ENCODE measurements around the gene CASP4.
"Not testable (repeated sequence)": the region's sequence is repeated elsewhere in the genome, so short reads cannot be mapped to it uniquely, and the experiment has no call there.

CASP4 gene

DNA sequence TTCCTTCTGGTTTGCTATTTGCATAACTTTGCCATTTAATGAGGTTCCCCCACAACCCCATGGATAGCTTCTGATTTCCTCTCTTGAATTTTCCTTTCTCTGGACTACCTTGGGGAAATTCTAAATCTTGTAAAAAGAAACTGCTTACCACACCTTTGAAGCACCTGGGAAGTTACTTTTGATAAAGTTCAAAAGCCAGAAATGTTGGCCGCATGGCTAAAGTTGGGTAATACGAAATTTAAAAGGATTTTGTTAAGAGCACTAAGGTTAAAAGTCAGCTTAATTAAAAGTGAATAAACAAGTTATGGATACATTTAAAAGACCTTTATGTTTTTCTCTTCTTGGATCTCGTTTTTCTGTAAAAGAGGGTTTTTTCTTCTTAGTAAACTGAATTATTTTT is 5.5 kb downstream of the CASP4 start:
- WGBS, 2 experiments (ENCODE audit: insufficient coverage in 2 of 2): 80% methylated on average over 2 of the region's 3 CpGs; no CpG with 5 or more reads in 1 of the 2 experiments
- Histone ChIP-seq H3K9me3 (ENCODE audit: control insufficient read depth, low read length) (peaks cover 5% of the 10 kb centered on the region), H3K4me1 (ENCODE audit: control insufficient read depth, insufficient read depth, low read length, poor library complexity, severe bottlenecking) (no peaks in the 10 kb centered on the region), H3K27ac (ENCODE audit: low read depth, low read length, severe bottlenecking) (no peak overlapping the region), H3K4me3 (ENCODE audit: extremely low read depth, insufficient read depth, low read length, poor library complexity, severe bottlenecking) (no peak overlapping the region), H3K36me3 (ENCODE audit: control insufficient read depth, insufficient read depth, low read length) (no peaks in the 10 kb centered on the region)

DNA sequence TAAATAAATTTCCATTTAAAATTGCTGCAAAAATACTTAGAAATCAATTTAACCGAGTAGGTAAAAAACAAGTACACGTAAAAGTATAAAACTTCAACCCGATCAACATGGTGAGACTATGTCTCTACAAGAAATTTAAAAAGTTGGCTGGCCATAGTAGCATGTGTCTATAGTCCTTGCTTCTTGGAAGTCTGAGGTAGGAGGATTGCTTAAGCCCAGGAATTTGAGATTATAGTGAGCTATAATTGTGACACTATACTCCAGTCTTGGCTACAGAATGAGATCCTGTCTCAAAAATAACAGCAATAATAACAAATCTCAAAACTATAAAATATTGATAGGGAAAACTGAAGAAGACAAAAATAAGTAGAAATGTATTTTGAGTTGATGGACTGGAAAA is 11.1 kb downstream of the CASP4 start:
- Histone ChIP-seq H3K9me3 (ENCODE audit: control insufficient read depth, low read length) (no peaks in the 10 kb centered on the region), H3K36me3 (ENCODE audit: control insufficient read depth, insufficient read depth, low read length) (no peaks in the 10 kb centered on the region), H3K4me3 (ENCODE audit: extremely low read depth, insufficient read depth, low read length, poor library complexity, severe bottlenecking) (no peak overlapping the region), H3K27ac (ENCODE audit: low read depth, low read length, severe bottlenecking) (no peak overlapping the region), H3K4me1 (ENCODE audit: control insufficient read depth, insufficient read depth, low read length, poor library complexity, severe bottlenecking) (no peaks in the 10 kb centered on the region)
- 100% methylated on average over 2 to 3 of the region's 3 CpGs for WGBS, 2 experiments (ENCODE audit: insufficient coverage in 2 of 2)

DNA sequence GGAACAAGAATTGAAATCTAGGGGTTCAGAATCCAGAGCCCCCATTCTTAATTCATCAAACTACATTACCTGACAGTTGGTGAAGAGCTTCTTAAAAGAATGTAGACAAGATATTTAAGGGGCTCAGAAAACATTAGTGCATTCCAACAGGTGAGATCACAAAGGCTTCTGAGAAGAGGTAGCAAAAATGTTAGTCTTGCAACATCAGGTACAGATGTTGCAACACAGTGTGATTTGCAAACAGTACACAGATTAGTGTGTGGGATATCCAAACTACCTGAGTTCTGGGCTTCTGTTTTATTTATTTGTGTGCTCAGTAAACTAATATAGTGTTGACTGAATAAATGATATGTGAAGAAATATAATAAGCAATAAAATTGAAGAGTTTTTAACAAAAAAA is 11.8 kb downstream of the CASP4 start:
- no peaks in the 10 kb centered on the region for H3K36me3 ChIP-seq (ENCODE audit: control insufficient read depth, insufficient read depth, low read length)

DNA sequence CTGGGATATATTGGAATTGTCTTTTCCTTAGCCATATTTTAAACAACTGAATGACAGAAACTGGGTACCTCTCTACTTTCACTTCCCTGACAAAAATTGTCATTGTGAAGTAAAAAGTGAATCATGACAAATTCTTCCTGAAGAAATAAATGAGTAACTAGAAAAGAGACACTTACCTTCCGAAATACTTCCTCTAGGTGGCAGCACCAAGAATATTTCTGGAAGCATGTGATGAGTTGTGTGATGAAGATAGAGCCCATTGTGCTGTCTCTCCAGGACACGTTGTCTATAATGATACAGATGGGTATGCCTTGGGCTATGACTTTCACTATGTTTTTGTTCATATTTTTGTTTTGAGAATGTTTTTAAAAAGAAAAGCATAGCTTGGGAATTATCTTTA is 21.5 kb downstream of the CASP4 start:
- no peak overlapping the region for H3K27ac ChIP-seq (ENCODE audit: low read depth, low read length, severe bottlenecking)
- WGBS, 2 experiments (ENCODE audit: insufficient coverage in 2 of 2): 40 to 86% methylated on average over 1 of the region's 2 CpGs

More for the DNA sequence above, 11.8 kb downstream of the CASP4 start:
- no peak overlapping the region for H3K27ac ChIP-seq (ENCODE audit: low read depth, low read length, severe bottlenecking)
- no peak overlapping the region for H3K4me3 ChIP-seq (ENCODE audit: extremely low read depth, insufficient read depth, low read length, poor library complexity, severe bottlenecking)
- H3K4me1 ChIP-seq (ENCODE audit: control insufficient read depth, insufficient read depth, low read length, poor library complexity, severe bottlenecking): no peaks in the 10 kb centered on the region
- no peaks in the 10 kb centered on the region for H3K9me3 ChIP-seq (ENCODE audit: control insufficient read depth, low read length)

DNA sequence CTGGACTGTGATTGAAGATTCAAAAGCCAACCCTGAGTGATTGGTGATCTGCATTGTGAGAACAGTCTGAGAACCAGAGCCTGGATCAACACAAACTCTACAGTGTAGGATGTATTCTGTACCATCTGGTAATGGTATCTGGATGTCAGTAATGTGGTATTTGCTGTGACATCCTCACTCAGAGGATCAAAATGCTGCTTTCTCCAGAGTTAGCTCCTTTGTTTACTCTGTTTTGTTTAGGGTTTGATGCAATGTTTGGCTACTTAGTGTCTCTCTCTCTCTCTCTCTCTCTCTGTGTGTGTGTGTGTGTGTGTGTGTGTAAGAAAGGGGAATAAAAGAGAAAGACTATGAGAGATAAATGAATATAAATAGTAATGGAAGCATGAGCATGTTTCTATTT is 24.3 kb downstream of the CASP4 start:
- Histone ChIP-seq H3K4me3 (ENCODE audit: extremely low read depth, insufficient read depth, low read length, poor library complexity, severe bottlenecking) (no peak overlapping the region), H3K36me3 (ENCODE audit: control insufficient read depth, insufficient read depth, low read length) (no peaks in the 10 kb centered on the region), H3K4me1 (ENCODE audit: control insufficient read depth, insufficient read depth, low read length, poor library complexity, severe bottlenecking) (no peaks in the 10 kb centered on the region), H3K9me3 (ENCODE audit: control insufficient read depth, low read length) (no peaks in the 10 kb centered on the region), H3K27ac (ENCODE audit: low read depth, low read length, severe bottlenecking) (no peak overlapping the region)

More for the DNA sequence above, 21.5 kb downstream of the CASP4 start:
- Histone ChIP-seq H3K9me3 (ENCODE audit: control insufficient read depth, low read length) (no peaks in the 10 kb centered on the region), H3K4me1 (ENCODE audit: control insufficient read depth, insufficient read depth, low read length, poor library complexity, severe bottlenecking) (no peaks in the 10 kb centered on the region), H3K4me3 (ENCODE audit: extremely low read depth, insufficient read depth, low read length, poor library complexity, severe bottlenecking) (no peak overlapping the region), H3K36me3 (ENCODE audit: control insufficient read depth, insufficient read depth, low read length) (no peaks in the 10 kb centered on the region)

DNA sequence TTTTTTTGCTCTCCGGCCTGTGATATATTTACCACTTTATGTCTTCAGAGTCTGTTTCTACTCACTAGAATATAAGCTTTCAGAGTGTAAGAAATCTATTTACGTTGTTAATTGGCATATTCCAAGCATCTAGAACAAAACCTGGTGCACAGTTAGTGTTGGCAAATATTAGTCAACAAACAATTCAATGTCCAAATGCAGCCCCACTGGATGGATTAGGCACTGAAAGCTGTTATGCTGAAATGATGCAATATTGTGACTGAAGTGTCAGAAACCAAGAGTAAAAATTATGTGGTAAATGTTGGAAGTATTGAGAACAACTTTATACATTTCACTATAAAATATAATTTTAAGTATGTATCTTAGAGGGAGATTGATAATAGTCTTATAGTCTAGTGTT is 24.8 kb downstream of the CASP4 start:
- Histone ChIP-seq H3K27ac (ENCODE audit: low read depth, low read length, severe bottlenecking) (no peak overlapping the region), H3K9me3 (ENCODE audit: control insufficient read depth, low read length) (no peaks in the 10 kb centered on the region), H3K4me3 (ENCODE audit: extremely low read depth, insufficient read depth, low read length, poor library complexity, severe bottlenecking) (no peak overlapping the region), H3K4me1 (ENCODE audit: control insufficient read depth, insufficient read depth, low read length, poor library complexity, severe bottlenecking) (no peaks in the 10 kb centered on the region), H3K36me3 (ENCODE audit: control insufficient read depth, insufficient read depth, low read length) (no peaks in the 10 kb centered on the region)
- no CpG with 5 or more reads among the region's 2 CpGs for WGBS, 2 experiments (ENCODE audit: insufficient coverage in 2 of 2)

DNA sequence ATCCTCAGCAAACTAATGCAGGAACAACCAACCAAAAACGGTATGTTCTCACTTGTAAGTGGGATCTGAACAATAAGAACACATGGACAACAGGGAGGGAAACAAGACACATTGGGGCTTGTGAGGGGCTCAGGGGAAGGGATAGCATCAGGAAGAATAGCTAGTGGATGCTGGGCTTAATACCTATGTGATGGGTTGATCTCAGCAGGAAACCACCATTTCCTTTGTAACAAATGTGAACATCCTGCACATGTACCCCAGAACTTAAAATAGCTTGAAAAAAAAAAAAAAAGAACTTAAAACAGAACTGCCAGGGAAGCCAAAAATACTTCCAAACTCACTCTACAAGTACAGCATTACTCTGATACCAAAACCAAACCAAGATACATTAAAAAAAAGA is 33.8 kb downstream of the CASP4 start:
- Histone ChIP-seq H3K4me1 (ENCODE audit: control insufficient read depth, insufficient read depth, low read length, poor library complexity, severe bottlenecking) (no peaks in the 10 kb centered on the region), H3K27ac (ENCODE audit: low read depth, low read length, severe bottlenecking) (no peak overlapping the region), H3K36me3 (ENCODE audit: control insufficient read depth, insufficient read depth, low read length) (no peaks in the 10 kb centered on the region), H3K9me3 (ENCODE audit: control insufficient read depth, low read length) (peaks cover 3% of the 10 kb centered on the region), H3K4me3 (ENCODE audit: extremely low read depth, insufficient read depth, low read length, poor library complexity, severe bottlenecking) (no peak overlapping the region)
- WGBS, 2 experiments (ENCODE audit: insufficient coverage in 2 of 2): 86 to 100% methylated on average over 1 of the region's 1 CpG

DNA sequence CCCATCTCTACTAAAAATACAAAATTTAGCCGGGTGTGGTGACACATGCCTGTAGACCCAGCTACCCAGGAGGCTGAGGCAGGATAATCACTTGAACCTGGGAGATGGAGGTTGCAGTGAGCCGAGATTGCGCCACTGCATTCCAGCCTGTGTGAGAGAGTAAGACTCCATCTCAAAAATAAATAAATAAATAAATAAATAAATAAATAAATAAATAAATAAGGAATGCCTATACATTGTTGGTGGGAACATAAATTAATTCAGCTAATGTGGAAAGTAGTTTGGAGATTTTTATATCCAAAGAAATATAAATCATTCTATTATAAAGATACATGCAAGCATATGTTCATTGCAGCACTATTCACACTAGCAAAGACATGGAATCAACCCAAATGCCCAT is 34.3 kb downstream of the CASP4 start:
- not testable (repeated sequence) for H3K4me3 ChIP-seq (ENCODE audit: extremely low read depth, insufficient read depth, low read length, poor library complexity, severe bottlenecking); H3K36me3 ChIP-seq (ENCODE audit: control insufficient read depth, insufficient read depth, low read length); H3K4me1 ChIP-seq (ENCODE audit: control insufficient read depth, insufficient read depth, low read length, poor library complexity, severe bottlenecking); H3K9me3 ChIP-seq (ENCODE audit: control insufficient read depth, low read length); H3K27ac ChIP-seq (ENCODE audit: low read depth, low read length, severe bottlenecking)
- no CpG with 5 or more reads among the region's 3 CpGs for WGBS, 2 experiments (ENCODE audit: insufficient coverage in 2 of 2)

DNA sequence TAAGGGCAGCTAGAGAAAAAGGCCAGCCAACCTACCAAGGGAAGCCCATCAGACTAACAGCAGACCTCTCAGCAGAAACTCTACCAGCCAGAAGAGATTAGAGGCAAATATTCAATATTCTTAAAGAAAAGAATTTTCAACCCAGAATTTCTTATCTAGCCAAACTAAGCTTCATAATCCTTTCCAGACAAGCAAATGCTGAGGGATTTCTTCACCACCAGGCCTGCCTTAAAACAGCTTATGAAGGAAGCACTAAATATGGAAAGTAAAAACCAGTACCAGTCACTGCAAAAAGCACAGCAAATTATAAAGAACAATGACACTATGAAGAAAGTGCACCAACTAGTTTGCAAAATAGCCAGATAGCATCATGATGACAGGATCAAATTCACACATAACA is 39.6 kb downstream of the CASP4 start:
- Histone ChIP-seq H3K4me3 (ENCODE audit: extremely low read depth, insufficient read depth, low read length, poor library complexity, severe bottlenecking) (no peak overlapping the region), H3K9me3 (ENCODE audit: control insufficient read depth, low read length) (peaks cover 9% of the 10 kb centered on the region), H3K36me3 (ENCODE audit: control insufficient read depth, insufficient read depth, low read length) (no peaks in the 10 kb centered on the region), H3K4me1 (ENCODE audit: control insufficient read depth, insufficient read depth, low read length, poor library complexity, severe bottlenecking) (no peaks in the 10 kb centered on the region), H3K27ac (ENCODE audit: low read depth, low read length, severe bottlenecking) (no peak overlapping the region)

DNA sequence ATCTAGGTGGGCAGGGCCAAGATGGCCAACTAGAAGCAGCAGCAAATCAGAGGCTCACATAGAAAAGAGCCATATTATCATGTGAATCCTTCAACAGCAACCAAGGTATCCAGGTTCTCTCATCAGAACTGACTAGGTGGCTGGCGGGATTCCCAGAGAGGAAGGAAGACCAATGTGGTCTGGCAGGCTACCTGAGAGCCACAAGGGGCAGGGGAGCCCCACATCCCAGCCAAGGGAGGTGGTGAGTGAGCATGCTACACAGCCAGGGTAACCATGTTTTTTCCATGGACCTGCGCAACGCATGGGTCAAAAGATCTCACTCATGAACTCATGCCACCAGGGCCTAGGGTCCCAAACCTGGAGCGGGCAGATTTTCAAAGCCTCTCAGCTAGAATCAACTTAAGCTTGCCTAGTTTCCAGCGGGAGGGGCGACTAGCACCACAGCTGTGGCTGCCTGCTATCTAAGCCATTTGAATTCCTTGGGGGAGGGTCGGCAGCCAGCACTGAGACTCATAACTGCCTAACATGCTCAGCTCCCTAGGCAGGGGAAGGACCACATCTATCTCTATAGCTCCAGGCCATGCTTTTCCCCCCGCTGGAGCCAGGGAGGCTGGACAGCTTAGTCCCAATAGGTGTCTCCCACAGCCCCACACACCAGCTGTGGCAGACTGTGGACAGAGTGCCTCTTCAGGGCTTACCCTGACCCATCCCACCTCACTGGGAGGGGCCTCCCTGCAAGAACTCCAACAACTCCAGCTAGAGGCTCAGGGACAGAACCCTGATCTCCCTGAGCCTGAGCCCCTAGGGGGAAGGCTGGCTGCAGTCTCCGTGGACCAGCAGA is 41.4 kb downstream of the CASP4 start:
- no peaks in the 10 kb centered on the region for H3K36me3 ChIP-seq (ENCODE audit: control insufficient read depth, insufficient read depth, low read length)
- H3K4me3 ChIP-seq (ENCODE audit: extremely low read depth, insufficient read depth, low read length, poor library complexity, severe bottlenecking): no peak overlapping the region
- H3K4me1 ChIP-seq (ENCODE audit: control insufficient read depth, insufficient read depth, low read length, poor library complexity, severe bottlenecking): no peaks in the 10 kb centered on the region
- H3K27ac ChIP-seq (ENCODE audit: low read depth, low read length, severe bottlenecking): no peak overlapping the region
- peaks cover 9% of the 10 kb centered on the region for H3K9me3 ChIP-seq (ENCODE audit: control insufficient read depth, low read length)
- WGBS, 2 experiments (ENCODE audit: insufficient coverage in 2 of 2): 86 to 91% methylated on average over 7 of the region's 9 CpGs

DNA sequence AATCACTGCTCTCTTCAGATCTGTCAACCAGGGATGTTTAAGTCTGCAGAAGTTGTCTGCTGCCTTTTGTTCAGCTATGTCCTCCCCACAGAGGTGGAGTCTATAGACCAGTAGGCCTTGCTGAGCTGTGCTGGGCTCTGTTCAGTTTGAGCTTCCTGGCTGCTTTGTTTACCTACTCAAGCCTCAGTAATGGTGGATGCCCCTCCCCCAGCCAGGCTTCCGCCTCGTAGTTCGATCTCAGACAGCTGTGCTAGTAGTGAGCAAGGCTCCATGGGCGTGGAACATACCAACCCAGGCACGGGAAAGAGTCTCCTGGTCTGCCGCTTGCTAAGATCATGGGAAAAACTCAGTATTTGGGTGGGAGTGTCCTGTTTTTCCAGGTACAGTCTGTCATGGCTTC is 42.5 kb downstream of the CASP4 start:
- H3K27ac ChIP-seq (ENCODE audit: low read depth, low read length, severe bottlenecking): no peak overlapping the region
- peaks cover 6% of the 10 kb centered on the region for H3K9me3 ChIP-seq (ENCODE audit: control insufficient read depth, low read length)
- 97 to 100% methylated on average over 5 to 6 of the region's 6 CpGs for WGBS, 2 experiments (ENCODE audit: insufficient coverage in 2 of 2)
- H3K36me3 ChIP-seq (ENCODE audit: control insufficient read depth, insufficient read depth, low read length): no peaks in the 10 kb centered on the region
- no peaks in the 10 kb centered on the region for H3K4me1 ChIP-seq (ENCODE audit: control insufficient read depth, insufficient read depth, low read length, poor library complexity, severe bottlenecking)
- no peak overlapping the region for H3K4me3 ChIP-seq (ENCODE audit: extremely low read depth, insufficient read depth, low read length, poor library complexity, severe bottlenecking)

Data from mesodermal cell (in vitro differentiated cells).